ENCODE measurements around the gene FGD6.

Gene FGD6

DNA sequence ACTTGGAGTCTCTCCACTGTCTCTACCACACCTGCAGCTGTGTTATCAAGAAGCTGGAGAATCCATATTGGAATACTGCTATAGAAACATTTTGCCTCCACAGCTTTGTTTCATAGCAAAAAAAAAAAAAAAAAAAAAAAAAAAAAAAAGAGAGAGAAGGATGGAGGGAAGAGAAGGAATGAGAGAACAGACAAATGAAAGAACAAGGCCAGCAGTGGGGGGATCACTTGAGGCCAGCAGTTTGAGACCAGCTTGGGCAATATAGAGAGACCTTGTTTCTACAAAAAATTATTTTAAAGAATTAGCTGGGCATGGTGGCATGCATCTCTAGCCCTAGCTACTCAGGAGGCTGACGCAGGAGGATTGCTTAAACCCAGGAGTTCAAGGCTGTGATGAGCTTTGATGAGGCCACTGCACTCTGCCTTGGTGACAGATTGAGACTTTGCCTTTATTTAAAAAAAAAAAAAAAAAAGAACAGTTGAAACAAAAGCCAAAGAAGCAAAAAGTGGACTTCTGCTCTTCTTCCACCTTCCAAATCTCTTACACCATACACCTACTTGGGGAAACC lies 8.5 kb upstream of the FGD6 start:
- Mint-ChIP-seq H3K4me1 (ENCODE audit: low read depth) (peaks cover 12% of the 10 kb centered on the region), H3K36me3 (ENCODE audit: low read depth) (peaks cover 11% of the 10 kb centered on the region)

DNA sequence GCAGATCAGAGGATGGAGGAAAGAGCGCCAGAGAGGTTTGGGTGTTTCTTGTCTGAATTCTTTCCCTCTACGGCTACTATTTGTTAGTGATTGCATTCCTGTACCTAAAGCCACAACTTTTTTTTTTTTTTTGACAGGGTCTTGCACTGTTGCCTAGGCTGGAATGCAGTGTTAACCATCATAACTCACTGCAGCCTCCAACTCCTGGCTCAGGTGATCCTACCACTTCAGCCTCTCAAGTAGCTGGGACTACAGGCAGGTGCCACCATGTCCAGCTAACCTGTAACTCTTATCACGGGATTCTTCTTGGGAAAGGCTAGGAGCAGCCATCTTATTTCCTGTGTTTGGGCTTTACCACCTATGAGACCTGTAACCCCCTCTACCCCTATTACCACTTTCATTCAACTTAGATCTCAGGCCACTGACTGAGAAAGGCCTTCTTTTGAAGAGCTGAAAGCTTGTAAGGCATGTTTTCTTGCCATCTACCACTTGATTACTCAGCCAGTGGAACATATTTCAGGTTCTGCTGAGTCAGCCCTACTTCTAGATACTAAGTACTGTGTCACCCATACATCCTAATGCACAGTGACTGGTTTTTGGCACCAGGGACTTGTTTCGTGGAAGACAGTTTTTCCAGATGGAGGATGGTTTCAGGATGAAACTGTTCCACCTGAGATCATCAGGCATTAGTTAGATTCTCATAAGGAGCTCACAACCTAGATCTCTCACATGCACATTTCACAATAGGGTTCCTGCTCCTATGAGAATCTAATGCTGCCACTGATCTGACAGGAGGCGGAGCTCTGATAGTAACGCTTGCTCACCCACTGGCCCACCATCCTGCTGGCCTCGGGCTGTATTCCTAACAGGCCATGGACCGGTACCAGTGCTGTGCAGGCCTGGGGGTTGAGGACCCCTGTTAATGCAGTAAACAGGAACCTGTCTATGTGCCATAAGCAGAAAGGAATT lies 7.2 kb upstream of the FGD6 start:
- Mint-ChIP-seq H3K9me3 (no peaks in the 10 kb centered on the region), H3K4me3 (no peak overlapping the region), H3K27ac (no peak overlapping the region), H3K4me1 (ENCODE audit: low read depth) (peaks cover 20% of the 10 kb centered on the region), H3K27me3 (ENCODE audit: low read depth) (no peaks in the 10 kb centered on the region), H3K36me3 (ENCODE audit: low read depth) (peaks cover 18% of the 10 kb centered on the region)
- DNase-seq (ENCODE audit: low spot score) = no peak

More for the DNA sequence above, 8.5 kb upstream of the FGD6 start:
- Mint-ChIP-seq H3K27ac (no peak overlapping the region), H3K27me3 (ENCODE audit: low read depth) (no peaks in the 10 kb centered on the region), H3K4me3 (no peak overlapping the region), H3K9me3 (no peaks in the 10 kb centered on the region)
- no peak for DNase-seq (ENCODE audit: low spot score)

DNA sequence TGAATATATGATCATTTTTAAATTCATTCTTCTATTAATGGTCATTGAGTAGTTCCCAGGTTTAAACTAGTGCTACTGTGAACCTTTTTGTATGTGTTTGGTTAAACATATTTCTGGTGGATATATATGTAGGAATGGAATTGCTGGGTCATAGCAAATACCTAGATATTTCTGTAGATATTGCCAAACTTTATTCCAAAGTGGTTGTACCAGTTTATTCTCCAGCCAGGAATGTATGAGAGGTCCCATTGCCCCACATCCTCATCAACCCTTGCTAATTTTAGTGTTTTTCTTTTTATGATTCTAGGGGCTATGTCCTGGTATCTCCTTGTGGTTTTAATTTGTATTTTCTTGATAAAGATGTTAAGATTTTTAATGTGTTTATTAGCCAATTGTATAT lies 3.5 kb upstream of the FGD6 start:
- no peaks in the 10 kb centered on the region for H3K9me3 Mint-ChIP-seq
- H3K27ac Mint-ChIP-seq = no peak overlapping the region
- H3K36me3 Mint-ChIP-seq (ENCODE audit: low read depth) = peaks cover 19% of the 10 kb centered on the region
- no peak for DNase-seq (ENCODE audit: low spot score)
- peaks cover 9% of the 10 kb centered on the region for H3K27me3 Mint-ChIP-seq (ENCODE audit: low read depth)
- peaks cover 32% of the 10 kb centered on the region for H3K4me1 Mint-ChIP-seq (ENCODE audit: low read depth)
- peak overlapping the region; percentile 24 for H3K4me3 Mint-ChIP-seq

DNA sequence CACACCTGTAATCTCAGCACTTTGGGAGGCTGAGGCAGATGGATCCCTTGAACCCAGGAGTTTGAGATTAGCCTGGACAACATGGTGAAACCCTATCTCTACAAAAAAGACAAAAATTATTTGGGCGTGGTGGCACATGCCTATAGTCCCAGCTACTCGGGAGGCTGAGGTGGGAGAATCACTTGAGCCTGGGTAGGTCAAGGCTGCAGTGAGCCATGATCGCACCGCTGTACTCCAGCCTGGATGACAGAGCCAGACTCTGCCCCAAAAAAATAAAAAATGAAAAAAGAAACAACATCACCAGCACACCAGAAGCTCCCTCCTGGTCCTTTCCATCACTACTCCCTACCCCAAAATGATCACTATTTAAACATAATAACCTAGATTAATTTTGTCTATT lies 2.9 kb upstream of the FGD6 start:
- H3K27ac Mint-ChIP-seq = no peak overlapping the region
- H3K4me1 Mint-ChIP-seq (ENCODE audit: low read depth) = peaks cover 34% of the 10 kb centered on the region
- H3K4me3 Mint-ChIP-seq = peak overlapping the region; percentile 27
- H3K9me3 Mint-ChIP-seq = no peaks in the 10 kb centered on the region
- no peak for DNase-seq (ENCODE audit: low spot score)
- H3K27me3 Mint-ChIP-seq (ENCODE audit: low read depth) = peaks cover 15% of the 10 kb centered on the region
- H3K36me3 Mint-ChIP-seq (ENCODE audit: low read depth) = peaks cover 19% of the 10 kb centered on the region

DNA sequence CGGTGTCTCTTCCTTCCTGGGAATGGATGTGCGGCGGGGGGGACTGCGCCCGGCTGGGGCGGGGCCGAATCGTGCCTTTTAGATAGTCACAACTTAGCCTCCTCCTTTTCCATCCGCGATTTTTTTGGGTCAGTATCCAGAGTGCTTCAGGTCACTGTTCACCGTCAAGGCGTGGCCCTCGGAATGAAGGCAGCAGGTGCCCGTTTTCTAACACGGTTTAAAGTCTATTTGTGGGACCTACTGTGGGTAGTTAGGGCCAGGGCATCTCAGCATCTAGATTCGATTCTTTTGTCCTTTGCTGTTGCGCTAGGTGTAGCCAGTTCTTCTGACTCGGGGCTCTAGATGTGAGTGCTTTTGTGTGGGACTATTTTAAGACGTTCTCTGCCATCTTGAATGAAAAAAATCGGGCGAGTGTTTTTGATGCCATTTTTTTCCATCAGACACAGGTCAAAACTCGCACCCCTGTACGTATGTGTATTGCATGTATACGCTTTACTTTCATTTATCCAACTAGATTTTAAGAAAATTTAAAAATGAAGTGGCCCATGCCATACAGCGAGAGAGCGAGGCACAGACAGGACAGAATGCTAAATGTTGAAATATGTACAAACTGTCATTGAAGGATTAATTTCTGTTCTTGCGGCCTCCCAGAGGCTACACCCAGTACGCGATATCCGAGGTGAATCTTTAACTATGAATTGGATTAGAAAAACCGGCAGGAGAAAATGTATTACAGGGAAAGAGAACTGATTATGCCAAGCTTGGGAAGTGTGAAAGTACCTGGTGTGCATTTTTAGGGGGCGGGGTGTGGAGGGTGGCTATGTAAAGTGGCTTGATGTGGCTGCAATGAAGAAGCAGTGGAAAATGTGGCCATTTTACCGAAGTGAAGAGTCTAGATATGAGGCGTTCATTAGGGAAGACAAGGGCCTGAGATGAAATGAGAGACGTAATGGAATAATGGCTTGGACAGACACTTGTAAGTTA lies 1.2 kb upstream of the FGD6 start:
- H3K9me3 Mint-ChIP-seq = no peaks in the 10 kb centered on the region
- peaks cover 16% of the 10 kb centered on the region for H3K27me3 Mint-ChIP-seq (ENCODE audit: low read depth)
- DNase-seq (ENCODE audit: low spot score) = peak; percentile 51
- H3K27ac Mint-ChIP-seq = peak overlapping the region; percentile 100
- H3K4me3 Mint-ChIP-seq = peak overlapping the region; percentile 97
- H3K36me3 Mint-ChIP-seq (ENCODE audit: low read depth) = peaks cover 11% of the 10 kb centered on the region
- H3K4me1 Mint-ChIP-seq (ENCODE audit: low read depth) = peaks cover 34% of the 10 kb centered on the region

DNA sequence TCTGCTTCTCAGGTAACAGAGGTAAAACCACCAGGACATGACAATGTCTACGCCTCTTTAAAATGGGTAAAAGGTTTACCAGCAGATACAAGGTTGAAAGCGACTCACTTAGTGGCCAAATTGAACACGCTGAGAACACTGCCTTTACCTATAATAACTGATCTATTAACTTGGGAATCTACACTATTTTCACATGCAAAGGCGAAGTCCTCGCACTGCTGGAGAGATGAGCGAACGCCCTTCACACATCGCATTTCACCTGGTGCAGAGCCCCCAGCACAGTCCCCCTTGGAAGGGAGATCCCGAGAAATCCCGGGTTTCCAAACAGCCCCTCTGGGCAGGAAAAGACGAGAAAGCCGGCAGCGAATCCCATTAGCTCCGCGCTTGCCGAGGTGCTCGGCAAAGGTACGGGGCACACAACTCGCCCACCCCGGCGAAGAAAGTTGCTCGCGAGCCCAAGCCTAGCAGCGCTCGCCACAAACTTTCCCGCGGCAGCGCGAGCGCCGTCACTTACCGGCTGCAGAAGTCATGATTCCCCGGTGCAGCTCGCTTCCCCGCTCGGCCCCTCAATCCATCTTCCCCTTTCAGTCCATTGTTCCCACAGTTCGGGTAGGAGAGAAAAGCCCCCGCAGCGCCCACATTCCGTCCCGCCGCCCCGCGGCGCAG lies 423 bp downstream of the FGD6 start:
- H3K27ac Mint-ChIP-seq = peak overlapping the region; percentile 80
- no peak for DNase-seq (ENCODE audit: low spot score)
- H3K36me3 Mint-ChIP-seq (ENCODE audit: low read depth) = peaks cover 11% of the 10 kb centered on the region
- no peaks in the 10 kb centered on the region for H3K9me3 Mint-ChIP-seq
- peak overlapping the region; percentile 97 for H3K4me3 Mint-ChIP-seq
- peaks cover 16% of the 10 kb centered on the region for H3K27me3 Mint-ChIP-seq (ENCODE audit: low read depth)
- H3K4me1 Mint-ChIP-seq (ENCODE audit: low read depth) = peaks cover 28% of the 10 kb centered on the region

DNA sequence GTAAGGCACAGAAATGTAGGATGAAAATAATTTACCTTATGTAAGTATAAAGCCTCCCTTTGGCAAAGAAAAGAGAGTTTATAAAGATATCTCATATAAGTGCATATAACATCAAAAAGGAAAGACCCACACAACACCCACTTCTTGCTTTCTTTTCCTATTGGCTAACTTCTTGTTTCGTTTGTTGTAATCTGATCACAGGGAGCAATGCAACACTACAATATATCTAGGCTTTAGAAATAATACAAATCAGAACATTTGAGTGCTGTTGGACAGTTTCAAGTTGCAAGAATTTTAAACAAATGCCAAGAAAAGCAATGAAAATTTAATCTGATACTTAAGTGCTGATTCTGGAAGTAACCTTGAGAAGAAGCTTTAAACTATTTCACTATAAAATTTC lies 1.3 kb downstream of the FGD6 start:
- Mint-ChIP-seq H3K36me3 (ENCODE audit: low read depth) (peaks cover 11% of the 10 kb centered on the region), H3K27ac (no peak overlapping the region), H3K27me3 (ENCODE audit: low read depth) (peaks cover 21% of the 10 kb centered on the region), H3K4me1 (ENCODE audit: low read depth) (peaks cover 26% of the 10 kb centered on the region), H3K9me3 (no peaks in the 10 kb centered on the region), H3K4me3 (peak overlapping the region; percentile 97)
- DNase-seq (ENCODE audit: low spot score) = no peak

DNA sequence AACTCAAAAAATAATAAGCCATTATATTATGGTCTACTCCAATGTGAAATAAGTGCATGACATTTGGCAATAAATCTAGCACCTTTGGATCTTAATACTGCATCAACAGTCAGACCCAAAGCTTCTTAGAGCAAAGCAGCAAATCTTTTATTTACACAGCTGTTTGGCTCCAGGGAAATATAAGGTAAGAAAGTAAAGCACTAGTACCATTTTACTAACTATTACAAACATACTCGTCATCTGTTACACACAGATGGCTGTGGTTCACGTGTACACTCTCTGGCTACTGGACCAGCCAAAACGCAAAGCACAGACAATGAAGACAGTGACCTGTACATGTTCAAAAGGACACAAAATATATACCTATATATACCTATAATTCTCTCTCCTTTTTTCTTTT lies 2.8 kb downstream of the FGD6 start:
- Mint-ChIP-seq H3K27me3 (ENCODE audit: low read depth) (peaks cover 21% of the 10 kb centered on the region), H3K4me3 (no peak overlapping the region), H3K9me3 (no peaks in the 10 kb centered on the region), H3K27ac (no peak overlapping the region), H3K36me3 (ENCODE audit: low read depth) (peaks cover 4% of the 10 kb centered on the region), H3K4me1 (ENCODE audit: low read depth) (peaks cover 18% of the 10 kb centered on the region)
- DNase-seq (ENCODE audit: low spot score) = no peak

DNA sequence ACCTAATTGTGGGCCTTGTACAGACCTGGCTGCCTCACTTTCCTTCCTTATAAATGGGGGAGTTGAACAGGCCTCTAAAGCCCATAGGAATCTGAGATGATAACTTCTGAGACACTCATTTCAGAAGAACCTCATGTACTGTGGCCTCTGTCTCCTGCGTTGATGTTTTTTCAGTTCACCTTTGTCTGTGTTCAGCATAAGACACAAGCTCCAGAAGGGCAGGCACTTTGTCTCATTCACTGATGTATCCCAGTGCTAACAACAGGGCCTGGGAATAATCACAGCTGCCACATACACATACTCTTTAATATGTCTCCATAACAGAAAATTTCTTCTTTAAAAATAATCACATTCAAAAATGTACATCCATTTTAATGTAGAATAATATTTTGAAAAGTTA lies 3.3 kb downstream of the FGD6 start:
- H3K4me1 Mint-ChIP-seq (ENCODE audit: low read depth) = peaks cover 17% of the 10 kb centered on the region
- H3K4me3 Mint-ChIP-seq = no peak overlapping the region
- no peaks in the 10 kb centered on the region for H3K9me3 Mint-ChIP-seq
- peaks cover 3% of the 10 kb centered on the region for H3K36me3 Mint-ChIP-seq (ENCODE audit: low read depth)
- peaks cover 21% of the 10 kb centered on the region for H3K27me3 Mint-ChIP-seq (ENCODE audit: low read depth)
- no peak for DNase-seq (ENCODE audit: low spot score)
- H3K27ac Mint-ChIP-seq = no peak overlapping the region

DNA sequence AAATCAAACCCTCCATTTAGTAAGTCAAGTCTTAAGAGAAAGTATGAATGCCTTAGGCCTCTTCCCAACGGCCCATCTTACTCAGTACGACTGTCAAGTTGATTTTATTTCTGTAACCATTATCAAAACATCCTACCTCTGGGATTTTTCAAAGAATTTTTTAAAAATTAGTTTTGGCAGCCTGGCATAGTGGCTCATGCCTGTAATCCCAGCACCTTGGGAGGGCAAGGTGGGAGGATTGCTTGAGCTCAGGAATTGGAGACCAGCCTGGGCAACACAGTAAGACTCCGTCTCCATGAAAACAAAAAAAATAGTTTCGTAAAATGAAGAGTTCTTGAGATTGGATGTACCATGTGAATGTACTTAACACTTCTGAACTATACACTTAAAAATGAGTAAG lies 4.1 kb downstream of the FGD6 start:
- H3K9me3 Mint-ChIP-seq = no peaks in the 10 kb centered on the region
- peaks cover 2% of the 10 kb centered on the region for H3K36me3 Mint-ChIP-seq (ENCODE audit: low read depth)
- DNase-seq (ENCODE audit: low spot score) = no peak
- peaks cover 21% of the 10 kb centered on the region for H3K27me3 Mint-ChIP-seq (ENCODE audit: low read depth)
- H3K4me1 Mint-ChIP-seq (ENCODE audit: low read depth) = peaks cover 10% of the 10 kb centered on the region
- no peak overlapping the region for H3K27ac Mint-ChIP-seq
- no peak overlapping the region for H3K4me3 Mint-ChIP-seq

DNA sequence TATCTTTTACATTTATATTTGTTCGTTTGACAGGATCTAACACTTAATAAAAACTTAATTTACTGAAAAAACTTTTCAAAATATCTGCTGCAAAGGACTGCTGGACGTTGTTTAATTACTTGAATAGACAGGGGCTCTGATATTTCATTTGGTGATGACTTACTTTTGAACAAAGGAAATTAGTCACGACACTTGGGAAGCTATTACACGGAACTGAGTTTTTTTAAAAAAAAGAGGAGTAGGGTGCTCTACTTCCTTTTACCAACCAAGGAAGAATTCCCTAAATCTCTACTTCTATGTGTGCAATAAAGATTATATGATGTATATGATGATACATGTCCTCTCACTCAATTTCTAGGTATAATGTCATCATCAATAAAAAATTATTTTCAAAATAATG lies 4.7 kb downstream of the FGD6 start:
- Mint-ChIP-seq H3K36me3 (ENCODE audit: low read depth) (peaks cover under 1% of the 10 kb centered on the region), H3K9me3 (no peaks in the 10 kb centered on the region), H3K4me1 (ENCODE audit: low read depth) (peaks cover 9% of the 10 kb centered on the region), H3K27ac (no peak overlapping the region), H3K4me3 (no peak overlapping the region), H3K27me3 (ENCODE audit: low read depth) (peaks cover 21% of the 10 kb centered on the region)
- no peak for DNase-seq (ENCODE audit: low spot score)

DNA sequence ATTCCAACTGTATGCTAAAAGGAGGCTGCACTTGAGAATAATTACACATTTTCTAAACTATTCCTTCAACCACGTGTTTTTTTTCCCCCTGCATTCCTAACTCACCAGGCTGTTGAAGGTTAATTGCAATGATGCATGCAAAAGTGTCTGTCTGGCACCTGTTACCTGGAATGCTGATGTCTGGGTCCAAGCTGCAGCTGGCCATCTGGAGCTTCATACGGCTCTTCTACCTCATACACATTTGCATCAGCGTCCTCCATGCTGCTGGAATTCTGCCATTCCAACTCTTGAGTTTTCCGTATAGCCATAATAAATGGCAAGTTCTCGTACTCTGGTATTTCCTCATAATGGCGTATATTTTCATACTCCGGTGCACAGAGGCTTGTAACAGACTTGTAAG lies 8.6 kb downstream of the FGD6 start:
- Mint-ChIP-seq H3K4me1 (ENCODE audit: low read depth) (no peaks in the 10 kb centered on the region), H3K4me3 (no peak overlapping the region), H3K9me3 (no peaks in the 10 kb centered on the region), H3K36me3 (ENCODE audit: low read depth) (no peaks in the 10 kb centered on the region), H3K27ac (no peak overlapping the region), H3K27me3 (ENCODE audit: low read depth) (peaks cover 4% of the 10 kb centered on the region)
- no peak for DNase-seq (ENCODE audit: low spot score)

DNA sequence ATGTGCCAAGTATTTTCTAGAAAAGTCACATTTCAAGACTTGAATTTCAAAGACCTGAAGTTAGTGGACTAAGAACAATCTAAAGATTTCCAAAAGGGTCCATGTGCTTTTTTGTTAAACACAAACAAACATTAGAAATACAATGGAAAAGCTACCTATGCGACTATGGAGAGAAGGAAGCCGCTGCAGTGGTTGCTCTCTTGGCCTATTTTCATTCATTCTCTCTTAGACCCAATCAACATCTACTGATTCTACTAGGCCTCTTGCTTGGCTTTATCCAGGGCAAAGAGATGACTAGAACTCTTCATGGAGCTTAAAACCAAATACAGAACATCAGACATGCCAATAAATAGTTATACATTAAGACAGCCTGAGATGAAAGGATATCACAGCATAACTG lies 9.9 kb downstream of the FGD6 start:
- no peaks in the 10 kb centered on the region for H3K4me1 Mint-ChIP-seq (ENCODE audit: low read depth)
- no peak for DNase-seq (ENCODE audit: low spot score)
- no peak overlapping the region for H3K4me3 Mint-ChIP-seq
- no peaks in the 10 kb centered on the region for H3K36me3 Mint-ChIP-seq (ENCODE audit: low read depth)
- peaks cover 4% of the 10 kb centered on the region for H3K27me3 Mint-ChIP-seq (ENCODE audit: low read depth)
- no peaks in the 10 kb centered on the region for H3K9me3 Mint-ChIP-seq
- H3K27ac Mint-ChIP-seq = no peak overlapping the region

All from T-helper 2 cell treated with Interferon-gamma antibody and Interleukin-4, amounts not matched to agents 5 μg/mL and 100 μg/mL, for 36 hours (primary cell).